HG03280 (cell line): ENCODE data around the gene RNU7-1.

Experiments
- ATAC-seq: cut with Tn5 transposase; IDR thresholded peaks from one replicate; pipeline ENCODE4 v1.9.1; 2021; ENCODE audit warnings: mild to moderate bottlenecking, moderate library complexity; ENCODE audit not compliant: unreplicated experiment

The RNU7-1 gene

GRCh38 chr12:6987956-6988553 is 44.4 kb downstream of the RNU7-1 start:
- ATAC-seq, result no peak
